RWPE1 (cell line): Measurements from ENCODE around the gene FLOT1.

Source experiments
- CTCF ChIA-PET: fragments of 350-600 bp; sonication (Branson Sonifier 250); formaldehyde crosslinking; extraction: SDS; loops from one replicate; lab custom pipeline; 2021; lab: Yijun Ruan, JAX
- POLR2A ChIA-PET: fragments of 400-600 bp; formaldehyde crosslinking; extraction: SDS; loops from one replicate; lab custom pipeline; 2020; ENCODE audit warnings: antibody characterized with exemption; ENCODE audit not compliant: low non-redundant PET; lab: Yijun Ruan, JAX
- DNase-seq: peaks from one replicate; pipeline ENCODE4 v3.0.0; 2012; ENCODE audit warnings: low spot score
- H3K27ac ChIP-seq: fragments of 450-650 bp; 2 replicates; pipeline ENCODE4 v1.5.1; 2017
- CTCF ChIP-seq: fragments of 450-650 bp; conservative IDR thresholded peaks from 2 replicates; pipeline ENCODE4 v1.5.1; 2017; ENCODE audit warnings: low read depth, mild to moderate bottlenecking

Gene FLOT1

DNA sequence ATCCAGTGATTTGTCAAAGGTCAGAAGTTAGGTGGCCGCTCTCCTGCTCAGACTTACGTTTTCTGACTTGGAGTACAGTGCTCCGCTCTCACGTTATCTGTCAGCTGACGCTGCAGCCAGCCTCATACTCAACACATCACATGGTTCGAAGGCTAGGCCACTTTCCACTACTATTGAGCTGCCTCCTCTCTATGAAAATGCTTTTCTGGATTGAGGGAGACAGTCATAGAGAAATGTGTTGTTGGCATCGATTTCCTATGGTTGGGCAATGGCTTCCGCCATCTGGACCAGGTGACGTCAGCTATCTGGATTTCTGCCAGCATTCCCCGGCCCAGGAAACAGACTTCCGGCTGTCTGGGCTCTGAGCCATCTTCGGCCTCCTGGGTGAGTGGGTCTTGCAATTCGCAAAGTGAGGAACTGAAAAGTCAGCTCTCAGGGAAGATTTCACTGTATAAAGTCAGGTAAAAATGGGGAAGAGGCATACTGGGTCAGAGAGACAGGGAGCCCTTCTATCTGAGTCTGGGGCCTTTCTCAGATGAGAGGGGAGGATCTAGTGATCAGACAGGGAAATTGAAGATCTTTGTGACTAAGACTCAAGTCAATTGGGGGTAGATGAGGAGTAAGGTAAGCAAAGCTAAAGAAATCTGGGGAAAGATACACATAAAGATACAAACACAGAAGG is 39.4 kb upstream of the FLOT1 start:
- DNase-seq, result peak; percentile 88
- ChIA-PET CTCF (interaction anchor here (1.0 to 1.4 kb wide), 4 partner anchors 12 to 47 kb away, joined by 3 to 6 read pairs (median 4); no protein-coding TSS in a partner anchor), POLR2A (interaction anchor here (0.6 to 2.0 kb wide), 6 partner anchors 13 to 39 kb away, joined by 3 to 11 read pairs (median 6); partner anchors contain the start of gene IER3)
- no peak for TF ChIP-seq CTCF
- peak overlapping the region; percentile 99 for H3K27ac ChIP-seq

DNA sequence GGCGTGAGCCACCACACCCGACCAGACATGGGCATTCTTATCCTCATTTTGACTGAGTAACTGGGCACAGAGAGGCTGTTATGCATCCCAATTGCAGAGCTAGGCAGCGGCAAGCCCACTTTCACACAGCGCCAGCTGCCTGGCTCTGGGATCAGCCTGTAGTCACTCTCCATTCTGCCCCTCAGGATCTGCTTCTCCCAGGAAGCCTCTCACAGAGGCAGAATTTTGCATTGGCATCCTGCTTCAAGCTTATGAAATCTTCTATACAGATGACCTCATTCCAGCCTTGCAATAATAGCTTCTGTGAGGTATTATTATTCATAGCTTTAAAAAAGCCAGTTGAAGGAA is 38.9 kb upstream of the FLOT1 start:
- ChIA-PET CTCF (interaction anchor here (1.0 to 1.4 kb wide), 2 partner anchors 12 to 34 kb away, joined by 4 to 6 read pairs; no protein-coding TSS in a partner anchor), POLR2A (interaction anchor here (0.6 to 2.0 kb wide), 5 partner anchors 13 to 39 kb away, joined by 3 to 11 read pairs (median 7); partner anchors contain the start of gene IER3)
- H3K27ac ChIP-seq, result peak overlapping the region; percentile 99
- DNase-seq, result no peak
- TF ChIP-seq CTCF, result no peak

DNA sequence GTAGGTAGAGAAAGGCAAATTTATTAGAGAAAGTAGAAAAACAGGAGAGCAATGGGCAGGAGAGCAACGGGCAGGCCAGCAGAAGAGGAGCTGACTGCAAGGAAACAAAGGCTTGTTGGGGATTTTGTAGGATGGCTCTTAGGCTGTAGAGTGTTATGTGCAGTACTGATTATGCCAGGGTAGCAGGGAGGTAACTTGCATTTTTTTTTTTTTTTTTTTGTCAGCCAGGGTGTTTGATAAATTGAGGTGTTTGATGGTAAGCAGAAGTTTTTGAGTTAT is 38.1 kb upstream of the FLOT1 start:
- ChIA-PET POLR2A (interaction anchor here (2.0 kb wide), 1 partner anchor 29 kb away, joined by 10 read pairs; no protein-coding TSS in a partner anchor), CTCF (no interaction called here)
- DNase-seq, result no peak
- TF ChIP-seq CTCF, result no peak
- H3K27ac ChIP-seq, result peak overlapping the region; percentile 99

DNA sequence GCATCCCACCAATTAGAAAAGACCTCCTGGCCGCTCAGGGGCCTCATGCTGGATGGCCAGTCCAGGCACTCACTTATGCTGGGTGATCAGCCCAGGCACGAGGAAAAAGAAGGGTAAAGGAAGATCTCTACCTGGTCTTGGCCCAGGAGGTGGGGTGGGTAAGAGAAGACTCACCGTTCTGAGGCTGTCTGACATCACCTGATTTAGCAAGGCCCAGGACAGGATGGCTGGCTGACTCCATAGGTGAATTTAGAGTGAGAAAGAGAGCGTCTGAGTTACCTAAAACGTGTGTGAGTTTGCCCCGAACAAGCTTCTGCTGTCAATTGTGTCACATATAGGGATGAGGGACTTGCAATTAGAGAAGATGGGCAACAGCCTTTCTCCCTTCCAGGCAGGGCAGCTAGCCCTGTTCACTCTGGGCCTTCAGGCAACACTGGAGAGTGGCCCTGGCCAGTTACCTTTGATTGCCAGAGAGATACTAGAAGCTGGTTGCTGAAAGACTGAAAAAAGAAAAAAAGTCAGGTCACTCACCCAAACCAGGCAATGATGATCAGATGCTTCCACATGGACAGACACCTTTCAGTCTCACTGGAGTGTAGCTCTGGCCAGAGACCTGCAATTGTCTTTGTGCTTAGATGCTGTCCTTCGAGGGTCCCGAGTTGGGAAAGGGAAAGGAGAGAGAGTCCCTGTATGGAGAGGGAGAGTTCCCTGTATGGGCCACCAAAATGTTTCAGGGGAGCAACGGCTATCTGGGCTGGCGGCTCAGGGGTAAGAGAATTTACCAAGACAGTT is 37.6 kb upstream of the FLOT1 start:
- H3K27ac ChIP-seq, result peak overlapping the region; percentile 99
- ChIA-PET CTCF (no interaction called here), POLR2A (no interaction called here)
- no peak for TF ChIP-seq CTCF
- DNase-seq, result no peak

DNA sequence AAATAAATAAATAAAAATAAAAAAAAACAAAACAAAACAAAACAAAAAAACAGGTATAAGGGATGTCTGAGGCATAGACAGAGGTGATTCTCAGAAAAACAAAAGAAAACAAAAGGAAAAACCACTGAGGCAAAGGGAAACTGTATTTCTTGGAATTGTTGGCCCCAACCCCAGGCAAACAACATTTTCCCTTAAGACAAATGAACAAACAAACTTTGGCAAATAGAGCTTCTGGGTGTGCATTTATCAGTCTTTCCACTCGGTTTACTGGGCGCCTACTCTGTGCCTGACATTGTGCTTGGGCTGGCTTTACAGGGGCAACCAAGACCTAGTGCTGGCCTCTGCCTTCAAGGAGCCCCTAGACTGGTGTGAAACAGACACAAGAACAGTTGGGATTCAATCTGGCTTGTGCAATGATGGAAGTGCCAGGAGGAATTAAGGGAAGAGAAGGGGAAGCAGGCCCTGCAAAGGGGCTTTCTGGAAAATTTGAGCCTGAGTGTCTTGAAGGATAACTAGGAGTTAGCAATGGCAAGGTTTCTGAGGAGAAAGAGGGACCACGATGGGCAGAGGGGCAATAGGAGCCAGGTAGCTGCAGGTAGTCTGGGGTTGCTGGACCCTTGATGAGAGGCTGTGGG is 35.6 kb upstream of the FLOT1 start:
- H3K27ac ChIP-seq, result peak overlapping the region; percentile 99
- ChIA-PET CTCF (no interaction called here), POLR2A (no interaction called here)
- no peak for DNase-seq
- no peak for TF ChIP-seq CTCF

- H3K27ac ChIP-seq, result peak overlapping the region; percentile 19
- CTCF ChIA-PET, result interaction anchor here (0.6 kb wide), 1 partner anchor 573 kb away, joined by 3 read pairs; no protein-coding TSS in a partner anchor
- POLR2A ChIA-PET, result no interaction called here
- TF ChIP-seq CTCF, result no peak
- no peak for DNase-seq
Measured at GRCh38 chr6:30777155-30777485, 34.6 kb upstream of the FLOT1 start.
